COLO829 (cell line): ENCODE data around the gene SCN4B.

Experiments
- DNase-seq: peaks from one replicate; pipeline ENCODE4 v3.0.0; 2012; ENCODE audit warnings: low spot score

The SCN4B gene

GRCh38 chr11:118174006-118174567 lies 21.5 kb upstream of the SCN4B start:
- DNase-seq, result no peak

- DNase-seq, result no peak
These were observed 19.7 kb upstream of the SCN4B start for GRCh38 chr11:118172356-118172755.

- DNase-seq, result peak; percentile 72
These were observed 18.8 kb upstream of the SCN4B start for GRCh38 chr11:118171269-118172062.

DNA sequence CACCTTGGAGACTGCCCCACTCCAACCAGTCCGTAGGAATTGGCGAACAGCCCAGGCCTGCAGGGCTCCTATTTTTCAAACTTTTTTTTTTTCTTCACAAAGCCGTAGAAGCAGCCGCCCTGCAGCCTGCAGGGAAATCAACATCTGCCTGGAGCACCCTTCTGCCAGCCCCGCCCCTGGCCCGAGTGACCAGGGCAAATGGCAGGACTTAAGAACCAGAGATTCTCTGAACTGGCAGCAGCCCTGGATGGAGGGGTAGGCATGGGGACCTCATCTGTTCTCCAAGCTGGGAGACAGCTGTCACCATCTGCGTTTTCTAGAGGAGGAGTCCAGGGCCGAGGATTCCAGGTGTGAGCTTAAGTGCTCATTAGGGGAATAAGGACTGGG lies 18.3 kb upstream of the SCN4B start:
- DNase-seq, result no peak

DNA sequence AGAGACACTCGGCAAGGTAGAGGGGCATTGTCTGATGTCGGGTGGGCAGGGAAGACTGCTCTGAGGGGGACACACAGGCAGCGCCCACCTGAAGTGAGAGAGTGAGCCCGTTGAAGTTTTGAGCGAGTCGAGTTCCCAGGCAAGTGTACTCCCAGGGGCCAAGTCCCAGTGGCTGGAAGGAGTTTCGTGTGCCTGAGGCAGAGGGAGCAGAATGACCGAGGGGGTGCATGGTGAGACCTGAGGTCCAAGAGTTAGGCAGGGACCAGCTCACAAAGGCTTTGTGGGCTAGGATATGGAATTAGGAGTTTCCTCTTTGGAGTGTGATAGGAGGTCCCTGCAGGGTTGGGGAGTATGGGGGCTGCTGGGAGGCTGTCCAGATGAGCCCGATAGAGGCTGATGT lies 17.6 kb upstream of the SCN4B start:
- DNase-seq, result no peak

GRCh38 chr11:118169300-118170140 lies 16.9 kb upstream of the SCN4B start:
- no peak for DNase-seq

GRCh38 chr11:118168751-118169150 lies 16.1 kb upstream of the SCN4B start:
- no peak for DNase-seq

GRCh38 chr11:118168316-118168715 lies 15.7 kb upstream of the SCN4B start:
- DNase-seq, result no peak

DNA sequence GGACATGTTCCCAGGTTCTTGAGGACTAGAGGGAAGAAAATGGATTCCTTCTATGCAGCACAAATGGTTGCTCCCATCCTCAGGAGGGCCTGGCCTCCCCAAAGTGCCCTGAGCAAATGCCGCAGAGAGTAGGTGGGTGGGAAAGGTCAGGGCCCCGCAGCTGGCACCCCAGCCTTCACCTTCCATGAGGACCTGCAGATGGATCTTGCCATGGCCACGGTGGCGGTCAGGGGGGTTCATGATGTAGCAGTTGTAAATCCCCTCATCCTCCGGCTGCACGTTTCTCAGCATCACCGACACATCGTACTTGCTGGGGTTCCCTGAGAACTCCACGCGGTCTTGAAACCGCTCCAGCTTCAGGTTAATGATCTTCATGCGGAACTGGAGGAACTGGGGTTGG lies 15.3 kb upstream of the SCN4B start:
- no peak for DNase-seq

DNA sequence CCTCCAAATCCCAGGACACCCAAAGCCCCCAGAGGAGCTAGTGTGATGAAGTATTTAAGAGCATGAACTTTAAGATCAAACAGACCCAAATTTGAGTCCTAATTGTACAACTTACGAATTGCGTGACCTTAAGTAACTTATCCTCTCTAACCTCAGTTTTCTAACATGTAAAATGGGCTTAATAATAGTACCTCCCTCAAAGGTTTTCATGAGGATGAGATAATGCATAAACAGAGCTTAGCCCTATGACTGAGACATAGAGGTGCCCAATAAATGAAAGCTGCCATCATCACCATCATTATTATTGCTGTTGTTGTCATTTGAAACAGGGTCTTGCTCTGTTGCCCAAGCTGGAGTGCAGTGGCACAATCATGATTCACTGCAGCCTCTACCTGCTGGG lies 14.6 kb upstream of the SCN4B start:
- no peak for DNase-seq

DNA sequence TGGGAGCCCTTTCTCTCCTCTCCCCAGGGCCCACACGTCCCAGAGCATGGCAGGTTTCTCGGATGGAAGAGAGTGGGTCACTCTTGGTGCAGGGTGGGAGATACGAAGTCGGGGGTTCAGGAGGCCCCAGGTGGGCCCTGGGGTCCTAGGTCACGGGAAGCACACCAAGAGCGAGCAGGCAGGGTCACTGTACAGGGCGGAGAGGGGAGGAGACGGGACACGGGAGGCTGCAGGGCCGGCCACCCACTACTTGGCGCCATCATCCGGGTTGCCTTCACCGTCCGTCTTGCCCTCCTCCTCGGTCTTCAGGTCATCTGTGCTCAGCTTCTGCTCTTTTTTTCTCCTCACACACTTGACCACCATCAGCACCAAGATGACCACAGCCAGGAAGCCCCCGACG lies 14.0 kb upstream of the SCN4B start:
- DNase-seq, result no peak

DNA sequence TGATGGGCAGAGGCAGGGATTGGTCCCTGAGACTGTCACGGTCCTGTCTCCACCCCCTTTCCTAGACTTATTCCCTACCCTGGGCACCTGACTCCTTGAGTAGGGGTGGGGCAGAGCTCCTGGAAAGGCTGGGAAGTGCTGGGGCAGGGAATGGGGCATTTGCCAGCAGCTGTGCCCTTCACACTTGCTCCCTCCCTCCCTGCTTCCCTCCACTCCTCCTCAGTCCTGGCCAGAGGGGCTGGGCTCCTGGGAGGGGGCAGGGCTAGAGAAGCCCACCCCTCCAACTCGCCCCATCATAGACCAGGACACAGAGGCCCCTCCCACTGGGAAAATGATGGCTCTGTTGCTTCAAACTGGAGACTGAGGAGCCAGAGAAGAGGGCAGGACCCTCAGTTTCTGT lies 12.3 kb upstream of the SCN4B start:
- DNase-seq, result no peak

DNA sequence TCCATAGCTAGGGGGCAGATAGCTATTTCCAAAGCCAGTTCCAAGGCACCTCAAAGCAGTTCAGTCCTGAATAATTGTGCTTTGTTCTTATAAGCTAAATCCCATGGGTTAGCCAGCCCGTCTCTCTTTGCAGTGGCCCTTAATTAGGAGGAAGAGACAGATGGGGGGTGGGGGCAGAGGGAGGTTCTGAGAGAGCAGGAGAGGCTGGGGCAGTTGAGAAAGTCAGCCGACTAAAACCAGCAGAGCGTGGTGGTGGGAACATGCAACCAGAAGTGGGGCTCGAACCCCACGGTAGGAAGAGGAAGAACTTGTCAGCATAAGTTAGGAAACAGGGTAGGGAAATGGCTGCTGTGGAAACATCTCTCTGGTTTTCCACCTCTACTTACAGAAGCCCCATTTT lies 10.9 kb upstream of the SCN4B start:
- DNase-seq, result no peak

GRCh38 chr11:118162846-118163245 lies 10.2 kb upstream of the SCN4B start:
- no peak for DNase-seq

DNA sequence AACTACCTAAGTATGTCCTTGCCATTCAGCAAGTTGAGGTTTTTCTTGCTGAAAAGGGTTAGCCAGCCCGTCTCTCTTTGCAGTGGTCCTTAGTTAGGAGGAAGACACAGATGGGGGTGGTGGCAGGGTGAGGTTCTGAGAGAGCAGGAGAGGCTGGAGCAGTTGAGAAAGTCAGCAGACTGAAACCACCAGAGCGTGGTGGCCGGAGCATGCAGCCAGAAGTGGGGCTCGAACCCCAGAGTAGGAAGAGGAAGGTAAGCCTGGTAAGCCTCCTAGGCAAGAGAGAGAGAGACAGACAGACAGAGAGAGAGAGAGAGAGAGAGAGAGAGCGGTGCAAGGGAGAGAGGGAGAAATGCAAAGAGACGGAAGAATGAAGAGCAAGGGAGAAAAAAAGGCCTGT lies 9.2 kb upstream of the SCN4B start:
- no peak for DNase-seq

- no peak for DNase-seq
These were observed 4.7 kb upstream of the SCN4B start for GRCh38 chr11:118157186-118157895.

DNA sequence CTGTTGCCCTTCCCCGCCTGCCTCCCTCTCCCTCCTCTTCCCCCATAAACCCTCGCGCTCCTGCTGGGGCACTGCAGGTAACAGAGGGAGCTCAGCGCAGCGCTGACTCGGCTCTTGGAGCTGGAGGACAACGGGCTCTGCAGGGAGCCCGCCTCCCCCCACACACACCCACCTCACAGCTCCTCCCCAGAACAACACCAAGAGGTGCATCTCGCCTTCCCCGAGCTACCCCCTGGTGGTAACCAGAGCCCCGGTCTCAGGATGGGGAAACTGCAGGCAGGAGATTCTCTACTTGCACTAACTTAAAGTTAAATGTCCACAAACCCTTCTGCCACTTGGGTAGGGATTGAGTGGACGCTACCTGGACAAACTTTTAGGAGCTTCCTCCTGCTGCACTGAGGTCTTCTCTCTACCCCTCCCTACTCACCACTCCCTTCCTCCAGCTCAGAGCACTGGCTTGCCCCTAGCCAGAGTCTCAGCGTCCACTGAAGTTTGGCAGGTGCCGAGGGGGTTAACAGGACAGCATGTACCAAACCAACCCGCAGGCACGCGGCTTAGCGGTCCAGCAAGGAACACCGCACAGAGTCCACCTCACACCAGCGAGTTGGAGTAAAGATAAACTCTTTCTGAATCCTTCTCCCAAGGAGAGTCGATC lies 4.0 kb upstream of the SCN4B start:
- DNase-seq, result no peak

DNA sequence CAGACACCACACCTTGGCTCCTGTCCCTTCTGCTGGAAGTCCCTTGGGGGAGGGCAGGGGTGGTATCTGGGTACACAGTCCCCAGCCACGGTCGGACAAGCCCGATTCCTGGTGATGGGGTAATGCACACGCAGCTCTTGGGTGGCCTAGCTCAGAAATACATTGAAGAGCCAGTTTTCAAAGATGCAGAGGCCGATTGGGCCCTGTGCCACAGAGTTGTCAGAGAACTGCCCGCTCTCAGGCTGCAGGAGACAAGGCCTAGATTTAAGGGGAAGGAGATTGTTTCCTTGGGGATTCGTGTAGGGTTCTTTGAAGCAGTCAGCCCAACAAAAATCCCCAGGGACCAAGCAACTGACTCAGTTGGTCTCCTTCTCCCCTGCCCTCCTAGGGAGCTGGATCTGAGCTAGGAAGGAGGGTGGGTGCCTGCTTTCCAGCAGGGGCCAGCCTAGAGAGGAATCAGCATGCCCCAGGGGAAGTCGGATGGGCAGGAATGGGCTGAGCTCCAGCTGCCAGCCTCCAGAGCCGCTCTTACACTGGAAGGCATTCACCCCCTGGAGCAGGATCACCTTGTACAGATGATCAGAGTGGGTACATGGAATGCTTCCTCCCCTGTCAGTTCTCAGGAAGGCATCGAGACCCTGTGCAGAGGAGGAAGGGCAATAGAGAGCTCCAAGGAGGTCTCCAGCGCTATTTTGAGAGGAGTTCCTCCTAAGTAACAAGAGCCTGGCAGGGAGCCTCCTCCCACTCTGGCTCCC lies 3.3 kb upstream of the SCN4B start:
- DNase-seq, result no peak

GRCh38 chr11:118154641-118155040 lies 2.0 kb upstream of the SCN4B start:
- no peak for DNase-seq

DNA sequence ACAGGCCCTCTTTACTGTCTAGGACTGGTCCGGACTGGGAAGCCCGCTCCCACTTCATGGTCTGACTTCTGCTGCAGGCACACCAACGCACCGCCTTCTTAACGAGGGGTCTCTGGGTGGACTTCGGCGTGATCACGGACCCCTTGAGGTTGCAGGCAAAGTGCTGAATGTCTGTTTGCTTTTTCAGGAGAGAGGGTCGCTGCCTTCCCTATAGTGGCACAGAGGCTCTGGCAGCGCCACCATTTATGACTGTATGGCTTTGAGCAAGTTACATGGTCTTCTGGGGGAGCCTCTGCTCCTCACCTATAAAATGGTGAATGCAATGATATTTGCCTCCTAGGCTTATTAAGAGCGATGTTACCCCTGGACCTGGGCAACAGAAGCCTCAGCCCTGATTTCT lies 1.4 kb upstream of the SCN4B start:
- DNase-seq, result no peak

DNA sequence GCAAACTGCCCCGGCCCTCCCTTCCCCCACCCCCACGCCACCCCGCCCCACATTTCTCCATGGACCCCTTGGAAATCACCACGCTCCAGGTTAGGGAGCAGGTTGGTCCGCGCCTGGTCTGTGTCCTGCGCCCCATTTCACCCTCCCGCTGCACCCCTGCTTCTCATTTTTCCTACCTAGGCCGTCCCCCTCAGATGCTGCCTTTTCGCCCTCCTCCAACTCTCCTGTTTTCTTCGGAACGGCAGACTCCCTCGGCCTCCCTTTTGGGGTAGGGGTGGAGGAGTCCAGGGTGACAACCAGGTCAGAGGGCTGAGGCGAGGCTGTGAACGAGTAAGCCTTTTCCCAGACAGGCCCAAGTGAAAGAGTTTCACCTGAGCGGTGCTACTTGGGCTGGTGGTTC lies 893 bp upstream of the SCN4B start:
- no peak for DNase-seq
